Retinal pigment epithelial cell (primary cell): Measurements from ENCODE around the gene VAMP8.

ENCODE experiments used
- DNase-seq: peaks from one replicate; pipeline ENCODE4 v3.0.0-alpha.2; 2010; ENCODE audit warnings: low read depth
- H3K4me3 ChIP-seq: 2 replicates; pipeline ENCODE4 v1.5.1; 2011; ENCODE audit warnings: mild to moderate bottlenecking, low read length, control low read depth, moderate library complexity
- TF ChIP-seq, protein P1 (sequence below): conservative IDR thresholded peaks from 2 replicates; pipeline ENCODE4 v1.5.1; 2011; ENCODE audit warnings: low read depth, low read length, control low read depth, inconsistent platforms

VAMP8 gene

GRCh38 chr2:85577386-85578242 lies at the start of gene VAMP8:
Gene VAMP8 (plus strand): TSS chr2:85577586. CDS start chr2:85577647, 61 bp downstream.
- DNase-seq, result no peak
- TF ChIP-seq, protein P1, sequence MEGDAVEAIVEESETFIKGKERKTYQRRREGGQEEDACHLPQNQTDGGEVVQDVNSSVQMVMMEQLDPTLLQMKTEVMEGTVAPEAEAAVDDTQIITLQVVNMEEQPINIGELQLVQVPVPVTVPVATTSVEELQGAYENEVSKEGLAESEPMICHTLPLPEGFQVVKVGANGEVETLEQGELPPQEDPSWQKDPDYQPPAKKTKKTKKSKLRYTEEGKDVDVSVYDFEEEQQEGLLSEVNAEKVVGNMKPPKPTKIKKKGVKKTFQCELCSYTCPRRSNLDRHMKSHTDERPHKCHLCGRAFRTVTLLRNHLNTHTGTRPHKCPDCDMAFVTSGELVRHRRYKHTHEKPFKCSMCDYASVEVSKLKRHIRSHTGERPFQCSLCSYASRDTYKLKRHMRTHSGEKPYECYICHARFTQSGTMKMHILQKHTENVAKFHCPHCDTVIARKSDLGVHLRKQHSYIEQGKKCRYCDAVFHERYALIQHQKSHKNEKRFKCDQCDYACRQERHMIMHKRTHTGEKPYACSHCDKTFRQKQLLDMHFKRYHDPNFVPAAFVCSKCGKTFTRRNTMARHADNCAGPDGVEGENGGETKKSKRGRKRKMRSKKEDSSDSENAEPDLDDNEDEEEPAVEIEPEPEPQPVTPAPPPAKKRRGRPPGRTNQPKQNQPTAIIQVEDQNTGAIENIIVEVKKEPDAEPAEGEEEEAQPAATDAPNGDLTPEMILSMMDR, result no peak
- no peak within 1 kb of the TSS for H3K4me3 ChIP-seq

GRCh38 chr2:85527787-85528186 lies 49.6 kb upstream of the VAMP8 start:
- no peak for DNase-seq
- TF ChIP-seq, protein P1, result no peak
- no peak overlapping the region for H3K4me3 ChIP-seq

- no peak overlapping the region for H3K4me3 ChIP-seq
- DNase-seq, result no peak
- TF ChIP-seq, protein P1, result no peak
These were observed 49.0 kb upstream of the VAMP8 start for GRCh38 chr2:85528355-85528754.

- DNase-seq, result no peak
- H3K4me3 ChIP-seq, result no peak overlapping the region
- TF ChIP-seq, protein P1, result no peak
These were observed 47.6 kb upstream of the VAMP8 start for GRCh38 chr2:85529809-85530208.

GRCh38 chr2:85531589-85531988 lies 45.8 kb upstream of the VAMP8 start:
- TF ChIP-seq, protein P1, result no peak
- no peak overlapping the region for H3K4me3 ChIP-seq
- no peak for DNase-seq

DNA sequence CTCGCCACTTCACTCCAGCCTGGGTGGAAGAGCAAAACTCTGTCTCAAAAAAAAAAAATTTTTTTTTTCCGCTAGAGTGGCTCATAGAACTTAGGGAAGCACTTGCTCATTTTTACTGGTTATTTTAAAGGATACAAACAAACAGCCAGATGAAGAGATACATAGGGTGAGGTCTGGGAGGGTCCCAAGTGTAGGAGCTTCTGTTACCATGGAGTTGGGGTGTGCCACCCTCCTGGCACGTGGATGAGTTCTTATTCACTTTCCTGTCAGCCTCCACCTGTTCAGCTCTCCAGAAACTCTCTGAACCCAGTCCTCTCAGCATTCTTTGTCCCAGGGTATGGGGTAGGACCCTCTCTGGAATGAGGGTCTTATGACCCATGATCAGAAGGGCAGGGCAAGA lies 43.3 kb upstream of the VAMP8 start:
- no peak for DNase-seq
- no peak overlapping the region for H3K4me3 ChIP-seq
- TF ChIP-seq, protein P1, result no peak

GRCh38 chr2:85534881-85535280 lies 42.5 kb upstream of the VAMP8 start:
- TF ChIP-seq, protein P1, result no peak
- no peak for DNase-seq
- H3K4me3 ChIP-seq, result no peak overlapping the region
